GM12874 (cell line): ENCODE data around the gene C1orf159.

Experiments
- TF ChIP-seq, protein P1 (sequence below): IDR thresholded peaks from 2 replicates; pipeline ENCODE4 v1.5.1; 2011; ENCODE audit warnings: low read depth, mild to moderate bottlenecking, control low read depth, low read length, moderate library complexity; ENCODE audit not compliant: insufficient read depth

Gene C1orf159

DNA sequence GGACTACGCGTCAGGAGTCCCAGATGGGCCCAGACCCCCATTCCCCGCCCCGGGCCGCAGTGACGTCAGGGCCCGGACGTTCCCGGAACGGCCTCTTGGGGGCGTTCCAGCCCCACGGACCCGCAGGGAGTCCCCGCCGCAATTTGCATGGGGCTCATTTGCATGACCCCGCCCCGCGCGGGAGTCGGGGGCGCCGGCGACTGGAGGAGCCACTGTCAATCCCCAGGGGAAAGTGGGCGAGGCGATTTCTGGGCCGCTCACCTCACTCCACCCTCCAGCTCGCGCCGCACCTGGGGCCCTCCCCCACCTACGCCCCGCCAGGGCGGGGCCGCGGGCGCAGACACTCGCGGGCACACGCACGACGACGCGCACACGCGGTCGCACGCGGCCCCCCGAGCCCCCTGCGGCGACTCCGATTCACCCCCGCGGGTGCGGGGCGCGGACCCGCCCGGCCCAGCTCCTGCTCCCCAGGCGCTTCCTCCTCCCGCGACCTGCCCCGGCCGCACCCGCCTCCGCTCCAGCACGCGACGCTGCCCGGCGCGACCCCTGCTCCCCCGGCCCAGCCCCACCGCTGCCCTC, 82.8 kb downstream of the C1orf159 start:
- TF ChIP-seq, protein P1, sequence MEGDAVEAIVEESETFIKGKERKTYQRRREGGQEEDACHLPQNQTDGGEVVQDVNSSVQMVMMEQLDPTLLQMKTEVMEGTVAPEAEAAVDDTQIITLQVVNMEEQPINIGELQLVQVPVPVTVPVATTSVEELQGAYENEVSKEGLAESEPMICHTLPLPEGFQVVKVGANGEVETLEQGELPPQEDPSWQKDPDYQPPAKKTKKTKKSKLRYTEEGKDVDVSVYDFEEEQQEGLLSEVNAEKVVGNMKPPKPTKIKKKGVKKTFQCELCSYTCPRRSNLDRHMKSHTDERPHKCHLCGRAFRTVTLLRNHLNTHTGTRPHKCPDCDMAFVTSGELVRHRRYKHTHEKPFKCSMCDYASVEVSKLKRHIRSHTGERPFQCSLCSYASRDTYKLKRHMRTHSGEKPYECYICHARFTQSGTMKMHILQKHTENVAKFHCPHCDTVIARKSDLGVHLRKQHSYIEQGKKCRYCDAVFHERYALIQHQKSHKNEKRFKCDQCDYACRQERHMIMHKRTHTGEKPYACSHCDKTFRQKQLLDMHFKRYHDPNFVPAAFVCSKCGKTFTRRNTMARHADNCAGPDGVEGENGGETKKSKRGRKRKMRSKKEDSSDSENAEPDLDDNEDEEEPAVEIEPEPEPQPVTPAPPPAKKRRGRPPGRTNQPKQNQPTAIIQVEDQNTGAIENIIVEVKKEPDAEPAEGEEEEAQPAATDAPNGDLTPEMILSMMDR, result peak; percentile 92

DNA sequence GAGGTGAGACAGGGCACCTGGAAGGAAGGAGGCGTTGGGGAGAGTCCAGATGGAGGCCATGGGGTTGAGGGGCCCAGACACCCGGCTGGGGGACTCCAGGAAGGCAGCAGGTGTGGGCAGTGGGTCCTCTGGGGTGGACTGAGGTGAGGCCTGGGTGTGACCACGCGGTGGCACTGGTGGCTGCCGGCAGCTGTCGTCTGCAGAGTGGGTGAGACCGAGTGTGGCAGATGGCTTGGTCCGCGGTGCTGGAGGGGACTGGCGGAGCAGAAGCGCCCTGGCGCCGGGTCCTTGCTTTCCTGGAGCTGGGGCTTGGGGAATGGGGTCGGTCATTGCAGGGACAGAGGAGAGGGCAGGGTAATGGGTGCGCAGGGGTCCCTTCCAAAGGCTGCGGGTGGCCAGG, 83.5 kb downstream of the C1orf159 start:
- TF ChIP-seq, protein P1, result no peak
